Measurements from ENCODE around the gene MEGF6. TPM values are rescaled to one million over a fixed set of nuclear protein-coding genes. Genes with fewer than 3 reads are reported as not detected.

MEGF6 gene
- total and polyA plus RNA-seq, 7 donors = 0.67 to 5.5 (median 3.7) TPM

GRCh38 chr1:3599286-3599811 is 12.0 kb downstream of the MEGF6 start:
- Histone ChIP-seq H3K27me3 (ENCODE audit: insufficient read depth in 3 of 3, low read length in 2 of 3) (no peaks in the 10 kb centered on the region), H3K4me3 (no peak overlapping the region), H3K9me3 (no peaks in the 10 kb centered on the region), H3K4me1 (peaks cover 3% of the 10 kb centered on the region), H3K27ac (no peak overlapping the region), H3K36me3 (ENCODE audit: insufficient read depth in 1 of 2, low read depth in 1 of 2) (no peaks in the 10 kb centered on the region)
- 42 to 48% (median 45%) methylated on average over 12 to 16 of the region's 16 CpGs for WGBS, 3 donors
- ATAC-seq (peak; percentile 45 to 83 (median 78)), DNase-seq (peak in 1 of 2 donors; percentile 69)
- intact Hi-C loops (cut with DNase I) = no loop called here
- TF ChIP-seq CTCF (IDR thresholded peaks at IDR 0.05) = no peak

GRCh38 chr1:3598522-3599285 is 12.6 kb downstream of the MEGF6 start:
- intact Hi-C loops (cut with DNase I) = no loop called here
- 35 to 42% (median 35%) methylated on average over 29 to 30 of the region's 30 CpGs for WGBS, 3 donors
- no peak overlapping the region for H3K27ac ChIP-seq

GRCh38 chr1:3598051-3598491 is 13.2 kb downstream of the MEGF6 start:
- no peaks in the 10 kb centered on the region for H3K9me3 ChIP-seq
- no peak for TF ChIP-seq CTCF (IDR thresholded peaks at IDR 0.05)
- WGBS, 3 donors = 29 to 48% (median 46%) methylated on average over 25 to 26 of the region's 26 CpGs
- no peaks in the 10 kb centered on the region for H3K27me3 ChIP-seq (ENCODE audit: insufficient read depth in 3 of 3, low read length in 2 of 3)
- no peak overlapping the region for H3K27ac ChIP-seq
- DNase-seq (peak; percentile 46 to 67), ATAC-seq (no peak)
- peaks cover 3% of the 10 kb centered on the region for H3K4me1 ChIP-seq
- no peak overlapping the region for H3K4me3 ChIP-seq
- H3K36me3 ChIP-seq (ENCODE audit: insufficient read depth in 1 of 2, low read depth in 1 of 2) = no peaks in the 10 kb centered on the region
- intact Hi-C loops (cut with DNase I) = no loop called here

More at GRCh38 chr1:3598522-3599285, 12.6 kb downstream of the MEGF6 start:
- ATAC-seq = peak in 1 of 4 donors; percentile 4
- H3K27me3 ChIP-seq (ENCODE audit: insufficient read depth in 3 of 3, low read length in 2 of 3) = no peaks in the 10 kb centered on the region
- no peaks in the 10 kb centered on the region for H3K36me3 ChIP-seq (ENCODE audit: insufficient read depth in 1 of 2, low read depth in 1 of 2)
- no peak for TF ChIP-seq CTCF (IDR thresholded peaks at IDR 0.05)
- no peak overlapping the region for H3K4me3 ChIP-seq
- no peaks in the 10 kb centered on the region for H3K9me3 ChIP-seq
- no peak for DNase-seq
- H3K4me1 ChIP-seq = peaks cover 3% of the 10 kb centered on the region

GRCh38 chr1:3597599-3597964 is 13.7 kb downstream of the MEGF6 start:
- H3K27me3 ChIP-seq (ENCODE audit: insufficient read depth in 3 of 3, low read length in 2 of 3) = no peaks in the 10 kb centered on the region
- DNase-seq (no peak), ATAC-seq (no peak)
- no peak overlapping the region for H3K27ac ChIP-seq
- no peaks in the 10 kb centered on the region for H3K36me3 ChIP-seq (ENCODE audit: insufficient read depth in 1 of 2, low read depth in 1 of 2)
- TF ChIP-seq CTCF (IDR thresholded peaks at IDR 0.05) = no peak
- H3K4me3 ChIP-seq = no peak overlapping the region
- intact Hi-C loops (cut with DNase I) = no loop called here
- peaks cover 3% of the 10 kb centered on the region for H3K4me1 ChIP-seq
- H3K9me3 ChIP-seq = no peaks in the 10 kb centered on the region
- WGBS, 3 donors = 65 to 77% (median 70%) methylated on average over 11 of the region's 11 CpGs
